ENCODE results near the gene ALK.

Gene ALK

GRCh38 chr2:29475499-29475898, 445.9 kb downstream of the ALK start:
- DNase-seq: peak; percentile 93

- DNase-seq: no peak
These were observed 451.4 kb downstream of the ALK start for GRCh38 chr2:29469961-29470360.

- no peak for DNase-seq
These were observed 451.9 kb downstream of the ALK start for GRCh38 chr2:29469516-29469915.

- DNase-seq: peak; percentile 76
These were observed 458.0 kb downstream of the ALK start for GRCh38 chr2:29463181-29463900.

- no peak for DNase-seq
These were observed 459.1 kb downstream of the ALK start for GRCh38 chr2:29462293-29462692.

GRCh38 chr2:29460190-29460589, 461.2 kb downstream of the ALK start:
- DNase-seq: no peak

GRCh38 chr2:29459445-29460179, 461.8 kb downstream of the ALK start:
- DNase-seq: no peak

GRCh38 chr2:29456429-29456828, 465.0 kb downstream of the ALK start:
- DNase-seq: no peak

GRCh38 chr2:29455200-29455860, 466.1 kb downstream of the ALK start:
- peak; percentile 47 for DNase-seq

GRCh38 chr2:29452036-29452435, 469.4 kb downstream of the ALK start:
- DNase-seq: no peak

- DNase-seq: peak; percentile 83
These were observed 470.7 kb downstream of the ALK start for GRCh38 chr2:29450596-29451222.

GRCh38 chr2:29449499-29449898, 471.9 kb downstream of the ALK start:
- DNase-seq: no peak

- DNase-seq: no peak
These were observed 473.2 kb downstream of the ALK start for GRCh38 chr2:29448096-29448688.

GRCh38 chr2:29447513-29447912, 473.9 kb downstream of the ALK start:
- no peak for DNase-seq

GRCh38 chr2:29446847-29447246, 474.5 kb downstream of the ALK start:
- DNase-seq: no peak

GRCh38 chr2:29444150-29444549, 477.2 kb downstream of the ALK start:
- peak; percentile 42 for DNase-seq

GRCh38 chr2:29443627-29444026, 477.8 kb downstream of the ALK start:
- peak; percentile 83 for DNase-seq

- peak; percentile 95 for DNase-seq
These were observed 478.2 kb downstream of the ALK start for GRCh38 chr2:29443151-29443550.

- DNase-seq: no peak
These were observed 480.3 kb downstream of the ALK start for GRCh38 chr2:29440921-29441623.

GRCh38 chr2:29433920-29434319, 487.5 kb downstream of the ALK start:
- peak; percentile 21 for DNase-seq

- peak; percentile 46 for DNase-seq
These were observed 488.3 kb downstream of the ALK start for GRCh38 chr2:29433128-29433527.

GRCh38 chr2:29431485-29431884, 489.9 kb downstream of the ALK start:
- DNase-seq: no peak

Data from DMS79 treated with DMSO at 0.1 percent for 48 hours (cell line).